NCI-H2107 treated with DMSO at 0.1 percent for 48 hours (cell line): ENCODE data around the gene RUNX1.

Experiments
- DNase-seq: peaks from one replicate; lab custom pipeline; 2025; ENCODE audit not compliant: unreplicated experiment; lab: John Stamatoyannopoulos, UW

RUNX1 gene

GRCh38 chr21:34949499-34949898 is 99.6 kb downstream of the RUNX1 start:
- DNase-seq: no peak

- no peak for DNase-seq
Observed at GRCh38 chr21:34949030-34949429, 100.1 kb downstream of the RUNX1 start.

DNA sequence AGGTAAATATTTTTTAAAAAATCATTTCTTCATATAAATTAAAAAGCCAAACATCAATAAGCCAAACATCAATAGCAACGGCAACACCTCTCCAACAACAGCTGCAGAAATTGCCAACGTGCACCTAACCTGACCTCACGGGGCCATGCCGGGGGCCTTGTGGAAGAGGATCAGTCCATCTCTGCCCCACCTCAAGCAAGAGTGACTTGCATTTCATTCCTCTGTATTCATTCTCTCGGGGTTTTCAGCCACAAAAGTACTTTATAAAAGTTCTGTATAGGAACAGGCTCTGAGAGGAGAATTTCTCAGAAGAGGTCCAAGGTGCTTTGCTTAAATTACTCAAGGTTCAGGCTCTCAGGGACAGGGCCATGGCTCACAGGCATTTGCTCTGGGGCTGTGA is 100.9 kb downstream of the RUNX1 start:
- no peak for DNase-seq

GRCh38 chr21:34946916-34947534 is 102.1 kb downstream of the RUNX1 start:
- no peak for DNase-seq

- DNase-seq: no peak
Observed at GRCh38 chr21:34946385-34946840, 102.7 kb downstream of the RUNX1 start.

- DNase-seq: no peak
Observed at GRCh38 chr21:34945288-34945687, 103.8 kb downstream of the RUNX1 start.

GRCh38 chr21:34944015-34944755 is 104.9 kb downstream of the RUNX1 start:
- DNase-seq: no peak

DNA sequence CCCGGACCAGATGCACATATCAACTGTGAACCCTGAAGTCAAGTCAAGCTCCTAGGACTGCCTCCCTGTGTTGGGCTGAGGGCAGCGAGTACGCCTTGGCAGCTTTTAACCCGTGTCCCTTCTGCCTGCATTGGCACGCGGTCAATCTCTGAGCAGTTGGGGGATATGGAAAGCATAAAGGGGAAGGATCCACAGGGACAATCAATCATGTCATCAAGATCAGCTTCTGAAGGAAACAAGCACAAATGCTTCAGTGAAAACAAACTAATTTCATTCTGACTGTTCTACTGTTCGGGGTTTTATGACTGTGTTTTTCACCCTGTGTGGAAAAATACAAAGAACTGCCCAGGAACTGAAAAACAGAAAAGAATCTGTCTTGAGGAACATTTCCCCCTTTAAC is 106.2 kb downstream of the RUNX1 start:
- no peak for DNase-seq

- DNase-seq: no peak
Observed at GRCh38 chr21:34941162-34941561, 107.9 kb downstream of the RUNX1 start.

DNA sequence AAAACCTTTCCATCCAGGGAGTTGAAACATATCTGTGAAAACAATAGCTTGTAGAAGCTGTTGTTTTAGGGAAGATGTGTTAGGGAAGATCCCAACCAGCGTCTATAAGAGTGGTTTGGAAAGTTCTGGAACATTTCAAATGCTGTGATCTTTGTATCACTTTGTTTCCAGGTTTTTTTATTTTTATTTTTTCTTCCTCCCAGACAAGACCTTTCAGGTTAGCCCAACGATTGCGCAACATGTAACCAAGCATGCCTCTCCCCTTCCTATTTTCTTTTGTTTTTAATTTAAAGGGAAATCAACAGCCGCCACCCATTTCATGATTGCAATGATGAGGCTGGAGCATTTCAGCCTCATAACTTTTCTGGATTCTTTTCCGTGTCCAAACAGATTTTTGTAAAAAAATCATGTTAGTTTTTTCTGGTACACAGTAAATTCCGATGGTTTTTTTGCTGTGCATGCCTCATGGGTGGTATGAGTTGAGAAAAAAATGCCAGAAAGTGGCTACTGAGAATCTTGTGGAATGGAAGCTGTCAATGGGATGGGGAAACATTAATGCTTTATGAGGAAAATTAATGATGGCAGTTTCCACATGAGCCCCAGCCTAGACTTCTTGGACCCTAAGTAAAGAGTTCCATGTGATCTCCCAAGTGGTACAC is 109.3 kb downstream of the RUNX1 start:
- DNase-seq: no peak

GRCh38 chr21:34938089-34938764 is 110.9 kb downstream of the RUNX1 start:
- DNase-seq: no peak

- DNase-seq: no peak
Observed at GRCh38 chr21:34936883-34937563, 112.1 kb downstream of the RUNX1 start.

DNA sequence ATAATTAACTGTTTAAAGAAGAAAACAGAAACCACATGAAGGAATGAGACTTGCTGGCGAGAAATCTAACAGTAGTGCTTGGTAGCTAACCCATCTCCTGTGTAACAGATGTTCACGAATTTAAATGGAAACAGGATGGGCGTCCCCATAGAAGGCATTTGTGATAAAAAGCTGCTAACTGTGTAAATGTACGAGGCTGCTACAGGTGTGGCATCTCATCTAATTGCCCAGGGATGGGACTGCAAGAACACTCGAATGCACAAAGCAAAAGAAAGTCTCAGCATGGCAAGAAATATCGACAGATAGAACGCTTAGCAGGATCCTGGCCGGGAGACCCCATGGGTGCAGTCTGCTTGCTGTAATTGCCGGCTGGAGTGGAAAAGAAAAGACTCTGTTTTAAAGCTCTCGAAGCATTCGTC is 112.7 kb downstream of the RUNX1 start:
- DNase-seq: no peak

DNA sequence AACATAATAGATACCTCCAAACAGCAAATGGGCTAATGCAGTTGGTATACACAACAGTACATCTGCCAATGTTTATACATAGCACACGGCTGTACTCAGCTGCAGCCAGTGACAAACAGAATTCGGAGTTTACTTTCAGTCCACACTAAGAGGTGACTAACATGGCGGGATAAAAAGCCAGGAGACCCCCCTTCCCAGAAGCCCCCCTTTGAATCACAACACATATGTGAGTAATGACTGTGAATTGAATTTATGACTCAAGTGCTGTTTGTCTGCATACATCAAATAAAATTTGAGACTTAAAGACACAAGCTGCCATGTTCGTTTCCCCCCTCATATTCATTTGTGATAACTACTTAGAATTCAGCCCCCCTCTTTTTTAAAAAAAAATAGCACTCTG is 113.2 kb downstream of the RUNX1 start:
- DNase-seq: no peak

DNA sequence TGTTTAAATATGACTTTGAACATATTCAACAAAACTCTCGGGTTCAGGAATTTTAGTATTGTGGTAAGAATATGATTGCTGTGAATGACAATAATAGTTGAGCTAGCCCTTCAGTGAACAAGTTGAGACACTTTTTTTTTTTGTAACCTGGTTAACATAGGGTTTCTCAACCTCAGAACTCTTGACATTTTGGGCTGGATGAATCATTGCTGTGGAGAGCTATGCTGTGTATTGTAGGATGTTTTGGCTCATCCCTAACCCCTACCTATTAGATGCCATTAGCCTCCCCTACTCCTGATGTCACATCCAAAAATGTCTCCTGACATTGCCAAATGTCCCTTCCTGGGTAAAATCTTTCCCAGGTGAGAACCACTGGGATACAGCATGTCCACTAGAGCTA is 113.7 kb downstream of the RUNX1 start:
- DNase-seq: no peak

GRCh38 chr21:34934350-34934749 is 114.8 kb downstream of the RUNX1 start:
- DNase-seq: no peak

GRCh38 chr21:34933609-34934335 is 115.3 kb downstream of the RUNX1 start:
- no peak for DNase-seq

GRCh38 chr21:34932233-34932632 is 116.9 kb downstream of the RUNX1 start:
- no peak for DNase-seq

- DNase-seq: no peak
Observed at GRCh38 chr21:34930971-34931370, 118.1 kb downstream of the RUNX1 start.

DNA sequence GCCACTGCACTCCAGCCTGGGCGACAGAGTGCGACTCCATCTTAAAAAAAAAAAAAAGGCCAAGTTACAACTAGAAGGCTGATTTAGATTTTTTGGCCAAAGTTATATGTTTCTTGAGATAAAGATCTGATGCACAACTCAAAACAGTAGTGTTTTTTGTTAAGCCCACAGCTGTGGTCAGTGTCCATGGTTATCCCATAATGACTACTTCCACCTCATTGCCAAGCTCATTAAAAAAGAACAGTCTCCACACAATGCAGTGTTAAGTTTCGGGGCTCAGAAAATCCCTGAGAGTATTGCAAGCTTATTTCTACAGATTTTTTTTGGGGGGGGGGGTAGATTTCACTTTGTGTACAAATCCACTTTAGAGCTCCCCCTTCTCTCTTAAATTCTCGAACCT is 120.5 kb downstream of the RUNX1 start:
- DNase-seq: no peak
